Gastrocnemius medialis (tissue), 4 donors: ENCODE results near the gene MEGF8.
A peak's percentile ranks its signal among the peaks of the same experiment; 100 is the strongest.

ENCODE experiments used
- POLR2A ChIP-seq, 2 donors: fragments of 450-650 bp; IDR thresholded peaks; one replicate each; pipeline ENCODE4 v1.6.1; 2017; ENCODE audit warnings: antibody characterized with exemption in 2 of 2, mild to moderate bottlenecking in 2 of 2, moderate library complexity in 2 of 2
- TF ChIP-seq, protein P1 (sequence below), 5 experiments: fragments of 450-650 bp in 3 of 5; fragments of 200-600 bp in 2 of 5; sonication (generic) in 2 of 5; IDR thresholded peaks in 4 of 5; conservative IDR thresholded peaks in 1 of 5; 1 replicate in 4 of 5; 2 replicates in 1 of 5; pipeline ENCODE4 v1.5.1; 2016 to 2019; ENCODE audit warnings: antibody characterized with exemption in 5 of 5, mild to moderate bottlenecking in 3 of 5, moderate library complexity in 3 of 5

DNA sequence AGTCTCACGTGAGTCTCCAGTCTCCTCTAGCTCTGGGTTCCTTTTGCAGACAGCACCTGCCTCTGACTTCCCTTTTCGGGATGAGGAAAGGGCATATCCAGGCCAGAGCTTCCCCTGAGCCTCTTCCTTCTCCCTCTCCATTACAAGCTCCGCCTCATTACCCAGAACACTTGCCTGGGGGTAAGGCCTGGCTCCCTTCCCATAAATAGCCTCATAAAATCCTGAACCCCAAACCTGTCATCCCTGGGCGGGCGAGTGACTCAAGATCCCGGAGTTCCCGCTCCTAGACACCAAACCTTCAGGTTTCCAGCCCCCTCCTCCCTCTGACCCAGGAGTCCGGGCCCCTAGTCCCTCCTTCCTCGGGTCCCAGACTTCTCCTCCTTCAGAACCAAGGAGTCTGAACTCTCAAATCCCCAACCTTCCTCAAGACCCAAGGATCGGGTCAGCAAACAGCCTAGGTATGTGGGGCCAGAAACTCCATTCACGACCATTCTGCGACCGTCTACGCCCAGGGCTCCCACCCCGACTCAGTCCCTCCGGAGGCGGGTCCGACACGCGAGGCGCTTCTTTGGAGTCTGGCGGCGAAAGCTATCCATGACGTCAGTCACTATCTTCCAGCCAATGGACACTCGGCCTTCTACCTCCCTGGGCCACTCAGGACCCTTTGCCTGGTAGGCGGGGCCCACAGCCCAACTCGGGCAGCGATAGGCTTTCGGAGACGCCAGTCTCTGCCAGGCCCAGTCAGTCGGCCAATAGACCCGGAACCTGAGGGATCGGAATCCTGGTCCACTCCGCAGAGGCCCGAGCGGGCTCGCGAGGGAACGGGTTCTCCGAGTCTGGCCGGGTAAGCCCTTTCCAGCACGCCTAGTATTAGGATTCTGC is 71.2 kb downstream of the MEGF8 start:
- TF ChIP-seq, protein P1, sequence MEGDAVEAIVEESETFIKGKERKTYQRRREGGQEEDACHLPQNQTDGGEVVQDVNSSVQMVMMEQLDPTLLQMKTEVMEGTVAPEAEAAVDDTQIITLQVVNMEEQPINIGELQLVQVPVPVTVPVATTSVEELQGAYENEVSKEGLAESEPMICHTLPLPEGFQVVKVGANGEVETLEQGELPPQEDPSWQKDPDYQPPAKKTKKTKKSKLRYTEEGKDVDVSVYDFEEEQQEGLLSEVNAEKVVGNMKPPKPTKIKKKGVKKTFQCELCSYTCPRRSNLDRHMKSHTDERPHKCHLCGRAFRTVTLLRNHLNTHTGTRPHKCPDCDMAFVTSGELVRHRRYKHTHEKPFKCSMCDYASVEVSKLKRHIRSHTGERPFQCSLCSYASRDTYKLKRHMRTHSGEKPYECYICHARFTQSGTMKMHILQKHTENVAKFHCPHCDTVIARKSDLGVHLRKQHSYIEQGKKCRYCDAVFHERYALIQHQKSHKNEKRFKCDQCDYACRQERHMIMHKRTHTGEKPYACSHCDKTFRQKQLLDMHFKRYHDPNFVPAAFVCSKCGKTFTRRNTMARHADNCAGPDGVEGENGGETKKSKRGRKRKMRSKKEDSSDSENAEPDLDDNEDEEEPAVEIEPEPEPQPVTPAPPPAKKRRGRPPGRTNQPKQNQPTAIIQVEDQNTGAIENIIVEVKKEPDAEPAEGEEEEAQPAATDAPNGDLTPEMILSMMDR (IDR thresholded peaks at IDR 0.05 in 4 of 5, conservative IDR thresholded peaks at IDR 0.05 in 1 of 5) = no peak
- TF ChIP-seq POLR2A (IDR thresholded peaks at IDR 0.05) = peak; percentile 62 to 65
